CD4-positive, CD25-positive, alpha-beta regulatory T cell (primary cell): ENCODE data around the gene RASGRF1. TPM values are rescaled to one million over a fixed set of nuclear protein-coding genes. Genes with fewer than 3 reads are reported as not detected.

ENCODE experiments used
- ATAC-seq, 2 donors: fragments of 150-1000 bp; cut with Tn5 transposase; one replicate each; pipeline ENCODE4 v1.10.0; 2021; ENCODE audit warnings: low read depth in 2 of 2, moderate number of reproducible peaks in 2 of 2, moderate library complexity in 1 of 2
- DNase-seq, 3 donors: peaks; one replicate each; pipeline versions ENCODE4 v3.0.0 to v3.0.0-alpha.2; 2012 to 2022; ENCODE audit warnings: mixed read lengths in 1 of 3
- H3K27ac ChIP-seq: one replicate; pipeline ENCODE4 v1.7.0; 2013; ENCODE audit warnings: mild to moderate bottlenecking, low read length; ENCODE audit not compliant: insufficient read depth, poor library complexity, severe bottlenecking
- H3K27me3 ChIP-seq: one replicate; pipeline ENCODE4 v1.7.0; 2013; ENCODE audit warnings: low read length; ENCODE audit not compliant: control insufficient read depth, insufficient read depth
- H3K36me3 ChIP-seq: one replicate; pipeline ENCODE4 v1.7.0; 2013; ENCODE audit warnings: mild to moderate bottlenecking, low read length, moderate library complexity; ENCODE audit not compliant: control insufficient read depth, insufficient read depth
- H3K4me1 ChIP-seq: 2 replicates; pipeline ENCODE4 v1.7.0; 2013; ENCODE audit warnings: mild to moderate bottlenecking, low read length; ENCODE audit not compliant: insufficient read depth, control insufficient read depth, poor library complexity, severe bottlenecking
- H3K4me3 ChIP-seq: one replicate; pipeline ENCODE4 v1.7.0; 2013; ENCODE audit warnings: low read depth, mild to moderate bottlenecking, low read length, moderate library complexity
- H3K9me3 ChIP-seq, 2 experiments: 1 replicate in 1 of 2; 2 replicates in 1 of 2; pipeline ENCODE4 v1.7.0; 2013; ENCODE audit warnings: low read length in 2 of 2, mild to moderate bottlenecking in 1 of 2, moderate library complexity in 1 of 2; ENCODE audit not compliant: control insufficient read depth in 2 of 2
- H3K27ac Mint-ChIP-seq, 3 donors: one replicate each; pipeline ENCODE4 v1.8.0; 2020 to 2022; ENCODE audit warnings: mild to moderate bottlenecking in 3 of 3, mixed read lengths in 3 of 3, moderate library complexity in 2 of 3
- H3K27me3 Mint-ChIP-seq: one replicate; pipeline ENCODE4 v1.8.0; 2022; ENCODE audit warnings: mild to moderate bottlenecking, mixed read lengths
- H3K36me3 Mint-ChIP-seq: one replicate; pipeline ENCODE4 v1.8.0; 2020; ENCODE audit warnings: mixed read lengths
- H3K4me1 Mint-ChIP-seq, 4 donors: one replicate each; pipeline ENCODE4 v1.8.0; 2020 to 2022; ENCODE audit warnings: mixed read lengths in 4 of 4, mild to moderate bottlenecking in 1 of 4
- H3K4me3 Mint-ChIP-seq, 4 donors: one replicate each; pipeline ENCODE4 v1.8.0; 2020 to 2022; ENCODE audit warnings: mild to moderate bottlenecking in 4 of 4, mixed read lengths in 4 of 4, moderate library complexity in 3 of 4
- H3K9me3 Mint-ChIP-seq, 7 donors: one replicate each; pipeline ENCODE4 v1.8.0; 2020 to 2022; ENCODE audit warnings: mixed read lengths in 7 of 7, mild to moderate bottlenecking in 3 of 7, moderate library complexity in 2 of 7
- polyA plus RNA-seq, 4 donors: library from polyadenylated mRNA; unstranded; fragments of 300-500 nt; fragmentation: Illumina TruSeq; gene quantifications; one replicate each; pipeline ENCODE4 v1.2.3, GENCODE V29; 2021
- total RNA-seq: library from RNA; stranded (reverse); gene quantifications from one replicate; pipeline ENCODE4 v1.2.3, GENCODE V29; 2022

The RASGRF1 gene
- total RNA-seq (not detected), polyA plus RNA-seq (not detected)

GRCh38 chr15:79090487-79091203, at the start of gene RASGRF1:
RASGRF1 (minus strand) TSS chr15:79090780; CDS start chr15:79090498, 282 bp downstream.
- Mint-ChIP-seq H3K4me1 (peaks cover 0 to 7% (median 0%) of the 10 kb centered on the region in 4 donors), H3K4me3 (no peak within 1 kb of the TSS), H3K27ac (no peak within 1 kb of the TSS), H3K36me3 (no peaks in the 10 kb centered on the region), H3K9me3 (peaks cover 0 to 1% (median 0%) of the 10 kb centered on the region in 7 donors), H3K27me3 (peaks cover 62% of the 10 kb centered on the region)
- H3K27ac ChIP-seq = no peak within 1 kb of the TSS
- no peak within 1 kb of the TSS for H3K4me3 ChIP-seq
- H3K4me1 ChIP-seq = peaks cover 7% of the 10 kb centered on the region
- H3K9me3 ChIP-seq = no peaks in the 10 kb centered on the region
- no peaks in the 10 kb centered on the region for H3K36me3 ChIP-seq
- ATAC-seq (no peak), DNase-seq (peak in 1 of 3 donors; percentile 11)
- peaks cover 3% of the 10 kb centered on the region for H3K27me3 ChIP-seq

GRCh38 chr15:79136434-79137046, 46.0 kb upstream of the RASGRF1 start:
- Mint-ChIP-seq H3K36me3 (no peaks in the 10 kb centered on the region), H3K27ac (no peak overlapping the region), H3K9me3 (peaks cover 0 to 9% (median 0%) of the 10 kb centered on the region in 7 donors), H3K4me1 (no peaks in the 10 kb centered on the region), H3K27me3 (peaks cover 31% of the 10 kb centered on the region), H3K4me3 (no peak overlapping the region)
- Histone ChIP-seq H3K9me3 (no peaks in the 10 kb centered on the region), H3K36me3 (no peaks in the 10 kb centered on the region), H3K4me3 (no peak overlapping the region), H3K4me1 (no peaks in the 10 kb centered on the region), H3K27me3 (peaks cover 2% of the 10 kb centered on the region), H3K27ac (no peak overlapping the region)
- no peak for ATAC-seq
- no peak for DNase-seq

- H3K27ac Mint-ChIP-seq = no peak overlapping the region
- H3K4me3 Mint-ChIP-seq = no peak overlapping the region
- DNase-seq (no peak), ATAC-seq (no peak)
- H3K27me3 ChIP-seq = peaks cover 6% of the 10 kb centered on the region
- H3K27me3 Mint-ChIP-seq = peaks cover 25% of the 10 kb centered on the region
- H3K27ac ChIP-seq = no peak overlapping the region
- no peaks in the 10 kb centered on the region for H3K4me1 Mint-ChIP-seq
- peaks cover 0 to 4% (median 0%) of the 10 kb centered on the region in 7 donors for H3K9me3 Mint-ChIP-seq
- no peaks in the 10 kb centered on the region for H3K36me3 ChIP-seq
- H3K4me1 ChIP-seq = no peaks in the 10 kb centered on the region
- H3K4me3 ChIP-seq = no peak overlapping the region
- H3K36me3 Mint-ChIP-seq = no peaks in the 10 kb centered on the region
- no peaks in the 10 kb centered on the region for H3K9me3 ChIP-seq
Measured at GRCh38 chr15:79133309-79133708, 42.7 kb upstream of the RASGRF1 start.

- Histone ChIP-seq H3K4me1 (no peaks in the 10 kb centered on the region), H3K9me3 (no peaks in the 10 kb centered on the region), H3K4me3 (no peak overlapping the region), H3K36me3 (no peaks in the 10 kb centered on the region), H3K27me3 (peaks cover 6% of the 10 kb centered on the region), H3K27ac (no peak overlapping the region)
- H3K4me3 Mint-ChIP-seq = no peak overlapping the region
- no peak overlapping the region for H3K27ac Mint-ChIP-seq
- H3K36me3 Mint-ChIP-seq = no peaks in the 10 kb centered on the region
- peaks cover 23% of the 10 kb centered on the region for H3K27me3 Mint-ChIP-seq
- DNase-seq = no peak
- no peak for ATAC-seq
- H3K9me3 Mint-ChIP-seq = peaks cover 0 to 6% (median 0%) of the 10 kb centered on the region in 7 donors
- H3K4me1 Mint-ChIP-seq = no peaks in the 10 kb centered on the region
Measured at GRCh38 chr15:79132770-79133169, 42.2 kb upstream of the RASGRF1 start.

- Histone ChIP-seq H3K9me3 (no peaks in the 10 kb centered on the region), H3K4me3 (no peak overlapping the region), H3K27ac (no peak overlapping the region), H3K27me3 (peaks cover 6% of the 10 kb centered on the region), H3K4me1 (no peaks in the 10 kb centered on the region), H3K36me3 (no peaks in the 10 kb centered on the region)
- Mint-ChIP-seq H3K27ac (no peak overlapping the region), H3K9me3 (peaks cover 0 to 9% (median 0%) of the 10 kb centered on the region in 7 donors), H3K4me1 (no peaks in the 10 kb centered on the region), H3K36me3 (no peaks in the 10 kb centered on the region), H3K27me3 (peaks cover 26% of the 10 kb centered on the region), H3K4me3 (no peak overlapping the region)
- ATAC-seq (no peak), DNase-seq (no peak)
Measured at GRCh38 chr15:79132361-79132760, 41.8 kb upstream of the RASGRF1 start.

- no peaks in the 10 kb centered on the region for H3K36me3 ChIP-seq
- H3K9me3 ChIP-seq = no peaks in the 10 kb centered on the region
- Mint-ChIP-seq H3K36me3 (no peaks in the 10 kb centered on the region), H3K9me3 (peaks cover 0 to 9% (median 0%) of the 10 kb centered on the region in 7 donors), H3K4me3 (no peak overlapping the region), H3K27me3 (peaks cover 22% of the 10 kb centered on the region), H3K27ac (no peak overlapping the region), H3K4me1 (no peaks in the 10 kb centered on the region)
- H3K4me1 ChIP-seq = no peaks in the 10 kb centered on the region
- DNase-seq (no peak), ATAC-seq (no peak)
- no peak overlapping the region for H3K4me3 ChIP-seq
- peaks cover 9% of the 10 kb centered on the region for H3K27me3 ChIP-seq
- H3K27ac ChIP-seq = no peak overlapping the region
Measured at GRCh38 chr15:79130535-79131130, 40.1 kb upstream of the RASGRF1 start.

- DNase-seq (no peak), ATAC-seq (no peak)
- H3K27ac ChIP-seq = no peak overlapping the region
- H3K36me3 Mint-ChIP-seq = no peaks in the 10 kb centered on the region
- no peaks in the 10 kb centered on the region for H3K9me3 ChIP-seq
- no peak overlapping the region for H3K4me3 Mint-ChIP-seq
- H3K4me3 ChIP-seq = no peak overlapping the region
- H3K27me3 Mint-ChIP-seq = peaks cover 17% of the 10 kb centered on the region
- H3K4me1 Mint-ChIP-seq = no peaks in the 10 kb centered on the region
- H3K9me3 Mint-ChIP-seq = peaks cover 0 to 9% (median 0%) of the 10 kb centered on the region in 7 donors
- H3K4me1 ChIP-seq = no peaks in the 10 kb centered on the region
- H3K27ac Mint-ChIP-seq = no peak overlapping the region
- H3K36me3 ChIP-seq = no peaks in the 10 kb centered on the region
- peaks cover 7% of the 10 kb centered on the region for H3K27me3 ChIP-seq
Measured at GRCh38 chr15:79129235-79129634, 38.7 kb upstream of the RASGRF1 start.
